Midbrain (tissue), 1 donor: ENCODE measurements around the gene RETN.

ENCODE experiments used
- DNase-seq: peaks from one replicate; lab custom pipeline; 2025; lab: John Stamatoyannopoulos, UW

The RETN gene, protein sequence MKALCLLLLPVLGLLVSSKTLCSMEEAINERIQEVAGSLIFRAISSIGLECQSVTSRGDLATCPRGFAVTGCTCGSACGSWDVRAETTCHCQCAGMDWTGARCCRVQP

DNA sequence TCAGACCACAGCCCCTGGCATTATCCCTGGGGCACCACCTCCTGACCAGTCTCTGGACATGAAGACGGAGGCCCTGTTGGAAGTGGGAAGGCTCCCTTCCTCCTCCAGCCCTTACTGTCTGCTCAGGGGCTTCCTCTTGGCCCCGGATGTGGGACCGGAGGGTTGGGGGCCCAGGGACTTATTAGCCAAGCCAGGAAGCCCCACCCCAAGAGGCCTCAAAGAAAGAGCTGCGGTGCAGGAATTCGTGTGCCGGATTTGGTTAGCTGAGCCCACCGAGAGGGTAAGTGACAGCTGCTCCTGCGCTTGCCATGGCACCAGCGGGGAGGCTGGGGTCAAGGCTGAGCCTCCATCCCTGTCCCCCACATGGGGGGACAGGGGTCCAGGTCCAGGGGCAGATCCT is at the start of gene RETN:
TSS of gene RETN (plus strand) at position 208 of the 400 bp plus-strand sequence. CDS start 278 bp downstream, outside the sequence.
- DNase-seq: no peak

DNA sequence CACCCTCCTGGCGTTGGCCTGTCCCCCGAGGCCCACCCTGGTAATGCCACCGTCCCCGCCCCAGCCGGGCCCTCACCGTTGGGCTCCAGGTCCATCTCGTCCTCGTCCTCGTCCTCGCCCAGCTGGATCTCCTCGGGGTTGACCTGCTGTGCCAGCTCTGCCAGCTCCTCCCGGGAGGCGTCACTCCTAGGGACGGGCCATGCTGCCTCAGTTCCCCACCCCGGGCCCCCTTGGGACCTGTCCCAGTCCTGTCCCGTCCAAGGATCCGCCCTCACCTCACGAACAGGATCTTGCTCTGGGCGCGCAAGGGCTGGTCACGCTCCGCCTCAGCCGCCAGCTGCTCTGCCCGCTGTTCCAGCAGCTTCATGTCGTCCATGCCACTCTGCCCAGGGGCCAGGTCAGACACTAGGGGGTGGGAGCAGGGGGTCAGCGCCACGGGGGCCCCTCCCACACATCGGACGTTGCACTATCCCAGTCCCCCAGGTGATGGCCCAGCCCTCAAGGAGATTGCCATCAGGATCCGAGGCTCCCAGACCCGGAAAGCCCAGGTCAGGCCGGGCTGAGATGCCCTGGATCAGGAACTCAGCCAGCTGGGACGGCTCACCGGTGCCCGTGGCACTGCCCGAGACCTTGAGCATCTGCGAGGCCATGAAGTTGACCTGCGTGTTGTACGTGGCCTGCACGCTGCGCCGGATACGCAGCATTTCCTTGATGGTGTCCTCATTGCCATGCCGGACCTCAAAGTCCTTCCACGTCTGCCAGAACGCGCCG is 49.0 kb upstream of the RETN start:
- DNase-seq: no peak

DNA sequence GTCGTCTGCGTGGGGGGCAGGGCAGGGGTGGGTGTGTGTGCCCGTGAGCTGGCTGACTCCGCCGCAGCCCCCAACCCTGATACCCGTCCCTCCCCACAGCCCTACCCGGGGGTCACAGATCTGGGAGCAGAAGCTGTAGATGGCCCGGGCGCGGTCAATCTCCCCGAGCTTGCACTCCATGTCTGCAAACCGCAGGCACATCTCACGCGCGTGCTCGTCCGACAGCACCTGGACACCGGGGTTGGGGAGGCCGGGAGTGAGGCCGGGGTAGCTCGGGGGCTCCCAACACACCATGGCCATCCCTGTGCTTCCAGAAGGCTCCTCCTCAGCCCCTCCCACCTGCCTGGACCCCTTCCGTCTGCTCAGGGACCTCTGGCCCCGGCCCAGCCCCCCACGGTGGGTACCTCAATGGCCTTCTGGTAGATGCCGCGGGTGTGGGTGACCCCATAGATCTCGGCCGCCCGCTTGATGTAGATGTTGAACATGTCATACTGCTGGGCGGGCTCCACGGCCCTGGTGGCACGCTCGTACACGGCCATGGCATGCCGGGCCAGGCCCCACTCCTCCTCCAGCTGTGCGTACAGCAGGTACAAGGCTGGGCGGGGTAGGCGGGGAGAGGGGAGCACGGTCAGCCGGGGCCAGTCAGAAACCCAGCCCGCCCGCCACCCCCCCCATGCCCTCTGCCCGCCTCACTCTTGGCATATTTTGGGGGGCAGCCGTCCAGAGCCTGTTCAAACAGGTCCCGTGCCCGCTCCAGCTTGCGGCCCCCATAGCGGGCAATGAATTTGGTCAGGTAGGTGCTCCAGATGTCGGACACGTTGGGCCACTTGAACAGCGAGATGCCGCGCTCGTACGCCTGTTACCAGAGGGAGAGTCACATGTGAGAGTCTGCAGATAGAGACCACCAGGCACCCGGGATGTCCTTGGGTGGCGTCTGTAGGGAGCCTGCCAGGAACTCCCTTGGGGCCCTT is 48.1 kb upstream of the RETN start:
- no peak for DNase-seq

DNA sequence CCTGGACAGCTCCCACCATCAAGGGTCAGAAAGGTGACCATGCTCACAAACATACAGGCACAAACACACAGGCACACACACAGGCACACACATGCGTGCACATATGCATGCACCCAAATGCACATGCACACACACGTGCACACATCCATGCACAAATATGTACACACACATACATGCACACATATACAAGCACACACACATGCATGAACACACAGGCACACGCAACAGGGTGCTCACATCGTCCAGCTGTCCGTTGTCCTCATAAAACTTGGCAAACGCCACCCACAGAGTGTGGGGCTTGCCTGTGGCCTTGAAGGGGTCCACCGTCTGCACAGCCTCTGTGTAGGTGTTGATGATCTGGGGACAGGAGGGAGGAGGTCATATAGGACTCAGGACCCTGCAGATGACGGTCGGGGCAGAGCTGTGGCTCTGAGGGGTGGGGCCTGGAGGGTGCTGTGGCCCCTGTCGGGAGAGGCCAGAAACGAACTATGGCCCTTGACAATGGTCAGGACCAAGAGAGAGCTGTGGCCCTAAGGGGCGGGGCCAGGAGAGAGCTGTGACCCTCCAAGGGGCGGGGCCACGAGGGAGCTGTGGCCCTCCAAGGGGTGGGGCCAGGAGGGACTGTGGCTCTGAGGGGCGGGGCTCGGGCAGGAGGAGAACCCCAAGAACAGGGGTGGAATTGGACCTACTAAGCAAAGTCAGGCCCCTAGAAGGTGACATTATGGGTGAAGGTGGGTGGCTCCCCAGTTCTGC is 45.7 kb upstream of the RETN start:
- DNase-seq: no peak

DNA sequence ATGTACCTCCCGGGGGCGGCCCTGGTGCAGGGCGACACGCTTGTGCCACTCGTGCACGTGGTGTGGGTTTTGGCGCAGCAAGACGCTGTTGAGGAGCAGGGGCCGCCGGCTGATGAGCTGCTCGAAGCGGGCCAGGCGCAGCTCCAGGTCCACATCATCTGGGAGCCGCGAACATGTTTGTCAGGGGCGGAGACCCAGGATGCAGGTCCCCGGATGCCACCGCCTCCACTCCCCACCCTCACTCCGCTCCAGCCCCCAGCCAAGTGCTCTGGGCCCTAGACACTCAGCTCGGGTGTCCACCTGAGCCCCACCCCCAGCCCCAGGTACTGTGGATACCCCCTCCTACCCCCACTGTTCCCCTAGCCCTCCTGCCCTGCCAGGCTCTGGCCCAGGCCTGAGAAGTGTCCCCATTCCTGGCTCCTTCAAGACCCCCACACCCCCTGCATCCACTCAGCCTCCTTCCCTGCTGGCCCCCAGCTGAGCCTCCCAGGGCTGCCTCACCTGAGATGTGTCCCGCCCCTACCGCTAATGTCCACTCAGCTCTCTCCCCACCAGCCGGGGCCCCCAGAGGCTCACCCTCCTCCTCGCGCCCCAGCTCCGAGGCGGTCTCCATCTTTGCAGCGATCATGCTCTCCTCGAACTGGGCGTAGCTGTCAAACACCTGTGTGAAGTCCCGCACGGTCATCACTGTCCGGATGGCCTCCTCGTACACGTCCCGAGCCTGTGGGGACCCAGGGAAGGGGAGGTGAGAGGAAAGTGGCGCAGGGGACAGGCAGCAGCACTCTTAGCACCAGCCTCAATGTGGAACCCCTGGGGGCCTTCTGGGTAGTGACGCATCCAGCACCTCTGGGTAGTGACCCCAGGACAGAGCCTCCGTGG is 44.9 kb upstream of the RETN start:
- no peak for DNase-seq

DNA sequence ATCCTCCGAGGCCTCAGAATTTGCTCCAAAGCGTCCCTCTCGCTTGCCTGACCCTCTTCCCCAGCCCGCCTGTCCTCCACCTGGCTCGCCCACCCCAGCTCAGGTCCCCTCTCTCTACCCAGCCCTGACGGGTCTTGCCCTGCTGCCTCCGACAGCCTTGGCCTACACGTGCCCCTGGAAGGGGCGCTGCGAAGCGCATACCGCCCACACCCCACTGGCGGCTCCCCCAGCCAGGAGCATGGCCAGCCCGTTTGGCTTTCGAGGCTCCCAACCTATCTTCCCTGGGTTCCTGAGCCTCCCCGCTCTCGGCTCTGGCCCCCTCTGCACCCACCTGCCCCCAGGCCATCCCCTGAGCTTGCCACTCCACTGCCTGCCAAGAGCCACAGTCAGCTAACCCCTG is 44.0 kb upstream of the RETN start:
- DNase-seq: no peak

DNA sequence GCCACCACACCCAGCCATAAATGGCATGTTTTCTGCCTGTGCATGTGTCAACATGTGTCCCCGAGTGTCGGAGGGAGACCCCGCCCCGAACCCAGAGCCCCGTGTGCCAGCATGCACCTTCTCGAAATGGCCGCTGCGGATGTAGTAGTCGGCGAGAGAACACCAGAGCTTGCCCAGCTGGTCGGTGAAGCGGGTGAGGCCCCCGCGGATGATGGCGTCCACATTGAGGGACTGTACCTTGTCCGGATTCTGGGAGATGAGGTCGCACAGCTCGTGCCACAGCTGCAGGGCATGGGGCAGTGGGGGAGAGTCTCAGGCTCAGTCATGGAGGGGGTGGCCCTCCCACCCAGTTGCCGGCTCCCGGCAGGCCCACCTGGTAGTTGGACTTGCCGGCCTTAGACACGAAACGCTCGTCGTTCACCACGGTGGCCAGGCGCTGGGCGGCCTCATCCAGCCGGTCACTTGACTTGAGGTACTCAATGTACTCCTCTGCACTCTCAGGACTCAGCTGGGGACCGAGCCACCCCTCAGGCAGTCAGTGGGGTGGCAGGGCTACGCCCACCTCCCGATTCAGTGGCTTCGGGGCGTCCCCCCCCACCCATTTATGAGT is 43.0 kb upstream of the RETN start:
- DNase-seq: no peak

DNA sequence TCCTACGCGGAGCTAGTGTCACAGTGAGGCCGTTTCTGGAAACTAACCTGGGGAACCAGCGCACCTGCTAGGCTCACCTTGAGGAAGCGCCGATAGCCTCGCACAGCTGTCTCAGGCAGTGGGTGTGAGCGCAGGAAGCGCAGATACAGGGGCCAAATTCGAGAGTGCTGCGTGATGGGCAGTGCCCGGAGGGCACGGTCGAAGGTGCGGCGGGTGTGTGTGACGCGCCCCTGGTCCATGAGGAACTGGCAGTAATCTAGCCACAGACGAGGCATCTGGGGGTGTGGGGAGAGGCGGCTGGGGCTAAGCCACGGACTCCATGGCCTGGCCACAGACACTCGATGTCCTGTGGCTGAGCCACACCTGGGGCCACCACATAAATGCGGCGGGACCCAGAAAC is 41.7 kb upstream of the RETN start:
- no peak for DNase-seq

DNA sequence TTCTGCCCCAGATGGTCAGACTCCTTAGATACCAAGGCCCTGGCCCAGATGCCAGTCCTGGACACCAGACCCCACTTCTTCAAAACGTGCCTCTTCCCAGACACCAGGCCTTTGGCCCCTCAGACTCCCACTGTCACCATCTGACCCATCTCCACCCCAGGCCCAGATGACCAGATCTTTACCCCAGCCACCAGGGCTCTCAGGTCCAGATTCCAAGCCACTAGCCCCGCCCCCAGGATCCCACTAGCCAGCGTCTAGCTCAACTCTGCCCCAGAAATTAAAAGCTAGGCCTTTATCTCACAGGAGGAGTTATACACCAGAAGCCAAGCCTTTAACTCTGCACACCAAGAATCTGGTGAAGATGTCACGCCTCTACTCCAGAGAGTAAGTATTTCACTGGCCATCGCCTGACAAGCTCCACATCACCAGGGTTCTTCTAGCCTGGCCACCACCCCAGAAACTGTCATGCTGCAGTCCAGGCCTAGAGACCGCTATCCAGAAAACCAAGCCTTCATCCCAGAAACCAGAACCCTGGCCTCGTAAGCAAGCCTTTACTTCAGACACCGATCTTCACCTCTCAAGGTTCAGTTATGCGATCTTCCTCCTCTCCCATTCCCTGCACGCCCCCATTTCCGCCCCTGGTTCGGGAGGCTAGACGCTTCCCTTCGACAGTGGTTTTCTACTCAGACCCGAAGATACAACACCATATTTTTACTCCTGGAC is 40.1 kb upstream of the RETN start:
- DNase-seq: no peak

DNA sequence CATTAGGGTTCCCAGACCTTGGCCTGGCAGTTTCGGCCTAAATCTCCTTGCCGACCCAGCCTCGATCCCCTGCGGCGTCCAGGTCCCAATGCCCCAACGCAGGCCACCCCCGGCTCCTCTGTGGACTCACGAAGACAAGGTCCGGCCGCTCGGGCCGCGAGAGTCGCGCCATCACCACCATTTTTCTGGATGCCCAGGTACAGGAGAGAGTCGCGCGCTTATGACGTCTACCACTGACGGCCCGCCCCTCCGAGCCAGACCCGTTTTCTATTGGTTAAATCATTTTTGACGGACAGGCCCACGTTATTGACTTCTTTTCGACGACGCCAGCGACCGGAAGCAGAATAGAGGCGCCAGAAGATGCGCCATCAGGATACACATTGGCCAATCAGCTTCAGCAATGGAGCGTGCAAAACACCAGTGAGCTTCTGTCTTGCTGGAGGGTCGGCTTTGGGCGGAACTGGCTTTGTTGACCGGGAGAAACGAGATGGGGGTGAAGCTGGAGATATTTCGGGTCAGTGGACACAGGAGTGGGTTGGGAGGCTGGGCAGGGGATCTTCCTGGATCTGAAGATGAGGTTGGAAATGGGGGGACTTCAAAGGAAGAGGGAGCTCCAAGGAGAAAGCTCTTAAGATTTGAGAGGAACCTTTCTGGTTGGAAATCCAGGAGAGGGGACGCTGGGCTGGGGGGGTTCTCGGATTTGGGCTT is 39.3 kb upstream of the RETN start, which contains the start of the genes PET100 and XAB2:
TSS of gene PET100 (plus strand) at position 447 of the 708 bp plus-strand sequence. CDS start at position 488, 41 bp downstream.
TSS of gene XAB2 (minus strand) at position 199 of the 708 bp plus-strand sequence. CDS start at position 181, 18 bp downstream.
- peak; percentile 99 for DNase-seq

DNA sequence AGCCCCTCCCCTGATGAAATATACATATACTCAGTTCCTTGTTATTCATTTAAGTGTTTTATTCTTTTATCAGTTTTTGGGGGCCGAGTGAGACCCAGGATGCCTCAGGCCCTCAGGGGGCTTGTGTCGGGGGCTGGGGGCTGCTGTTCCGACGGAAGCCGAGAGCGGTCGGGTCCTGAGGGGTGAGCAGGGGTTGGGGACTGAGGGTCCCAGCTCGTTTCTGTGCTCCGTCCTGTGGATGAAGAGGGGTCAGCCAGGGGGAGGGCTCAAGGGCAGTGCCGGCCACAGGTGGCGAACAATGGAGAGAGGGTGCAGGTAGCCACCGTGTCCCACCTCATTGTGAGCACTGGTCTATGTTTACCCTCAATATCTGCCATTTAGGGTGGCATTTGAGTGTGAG is 37.3 kb upstream of the RETN start:
- no peak for DNase-seq

DNA sequence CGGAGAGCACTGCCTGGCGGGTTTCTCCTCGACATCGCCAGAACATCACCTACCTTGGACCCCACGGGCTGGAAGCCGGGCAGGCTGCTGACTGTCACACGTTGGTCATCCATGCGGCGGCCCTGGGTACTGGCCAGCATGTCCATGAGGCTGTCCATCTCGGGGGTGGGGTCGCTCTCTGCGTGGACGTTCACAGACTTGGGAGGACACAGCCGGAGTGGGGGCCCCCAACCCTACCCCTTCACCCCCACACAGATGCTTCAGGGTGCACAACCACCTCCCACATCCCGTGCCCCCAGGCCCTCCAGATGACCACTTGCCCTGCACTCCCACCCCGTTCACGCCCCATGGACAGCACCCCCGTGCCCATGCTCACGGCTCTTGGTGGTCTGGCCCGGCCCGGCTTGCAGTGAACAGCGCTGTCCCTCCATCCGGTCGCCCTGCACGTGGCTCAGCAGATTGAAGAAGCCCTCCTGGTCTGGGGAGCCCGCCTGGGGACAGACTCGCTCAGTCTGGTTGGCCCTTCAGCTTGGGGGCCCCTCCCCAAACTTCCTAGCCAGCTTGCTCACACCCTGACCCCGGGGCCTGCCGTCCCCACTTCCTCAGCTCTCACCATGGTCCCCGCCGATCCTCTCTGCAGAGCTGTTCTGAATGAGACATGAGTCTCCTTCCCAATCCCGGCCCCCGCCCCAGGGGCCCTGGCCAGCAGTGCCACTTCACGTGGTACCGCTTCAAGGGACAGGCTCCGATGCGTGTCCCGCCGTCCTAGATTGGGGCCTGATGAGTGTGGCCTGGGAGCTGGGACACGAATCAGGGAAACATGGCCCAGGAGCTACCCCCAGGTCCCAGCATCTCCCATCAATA is 36.3 kb upstream of the RETN start:
- DNase-seq: no peak

DNA sequence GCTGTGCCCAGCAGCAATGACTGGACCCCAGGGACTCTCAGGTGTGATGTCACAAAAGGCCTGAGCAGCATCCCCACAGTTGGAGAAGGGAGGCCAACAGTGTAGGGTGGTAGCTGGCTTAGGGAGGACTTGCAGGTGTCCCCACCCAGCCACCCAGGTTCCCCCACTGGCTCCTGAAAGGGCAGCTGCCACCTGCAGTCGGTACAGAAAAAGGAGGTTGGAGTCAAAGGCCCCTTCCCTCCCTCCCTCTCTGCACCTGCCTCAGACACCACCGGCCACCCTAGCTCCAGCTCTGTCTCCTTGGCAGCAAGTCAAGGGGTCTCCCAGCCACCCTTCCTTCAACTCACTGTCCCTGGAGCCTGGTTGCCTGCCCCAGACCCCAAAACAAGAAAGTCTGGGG is 35.2 kb upstream of the RETN start, which contains the start of gene PCP2:
TSS of gene PCP2 (minus strand) at position 22 of the 400 bp plus-strand sequence. CDS start 262 bp downstream, outside the sequence.
- DNase-seq: no peak

DNA sequence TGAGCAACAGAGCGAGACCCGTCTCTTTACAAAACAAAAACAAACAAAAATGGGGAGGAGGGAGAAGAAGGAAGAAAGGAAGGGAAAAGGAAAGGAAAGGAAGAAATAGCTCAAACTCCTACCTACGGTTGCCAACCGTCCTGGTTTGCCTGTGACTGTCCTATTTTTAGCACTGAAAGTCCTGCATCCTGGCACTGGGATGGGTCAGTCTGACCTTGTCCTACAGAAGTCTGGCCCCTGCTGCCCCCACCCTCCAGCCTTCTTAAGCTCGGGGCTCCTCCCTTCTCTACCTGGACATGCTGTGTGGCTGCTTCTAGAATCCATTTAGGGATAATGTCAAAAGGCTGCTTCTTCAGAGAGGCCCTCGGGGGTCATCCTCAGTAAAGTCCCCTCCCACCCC is 33.2 kb upstream of the RETN start:
- no peak for DNase-seq

DNA sequence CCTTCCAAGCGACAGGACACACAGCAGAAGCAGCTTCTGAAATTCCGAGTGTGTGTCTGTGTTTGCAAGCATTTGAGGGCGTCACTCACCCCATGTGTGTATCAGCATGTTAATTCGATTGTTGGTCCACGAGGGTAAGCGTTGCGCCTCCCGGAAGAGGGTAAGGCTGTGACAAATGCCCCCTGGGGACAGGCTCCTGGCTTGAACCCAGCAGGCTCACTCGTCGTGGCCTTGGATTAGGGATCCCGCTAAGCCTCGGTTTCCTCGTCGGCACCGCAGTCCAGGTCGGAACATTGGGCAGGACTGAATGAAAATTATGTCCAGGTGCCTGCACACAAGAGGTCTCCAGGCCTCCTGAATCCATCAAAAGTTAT is 32.5 kb upstream of the RETN start:
- no peak for DNase-seq

DNA sequence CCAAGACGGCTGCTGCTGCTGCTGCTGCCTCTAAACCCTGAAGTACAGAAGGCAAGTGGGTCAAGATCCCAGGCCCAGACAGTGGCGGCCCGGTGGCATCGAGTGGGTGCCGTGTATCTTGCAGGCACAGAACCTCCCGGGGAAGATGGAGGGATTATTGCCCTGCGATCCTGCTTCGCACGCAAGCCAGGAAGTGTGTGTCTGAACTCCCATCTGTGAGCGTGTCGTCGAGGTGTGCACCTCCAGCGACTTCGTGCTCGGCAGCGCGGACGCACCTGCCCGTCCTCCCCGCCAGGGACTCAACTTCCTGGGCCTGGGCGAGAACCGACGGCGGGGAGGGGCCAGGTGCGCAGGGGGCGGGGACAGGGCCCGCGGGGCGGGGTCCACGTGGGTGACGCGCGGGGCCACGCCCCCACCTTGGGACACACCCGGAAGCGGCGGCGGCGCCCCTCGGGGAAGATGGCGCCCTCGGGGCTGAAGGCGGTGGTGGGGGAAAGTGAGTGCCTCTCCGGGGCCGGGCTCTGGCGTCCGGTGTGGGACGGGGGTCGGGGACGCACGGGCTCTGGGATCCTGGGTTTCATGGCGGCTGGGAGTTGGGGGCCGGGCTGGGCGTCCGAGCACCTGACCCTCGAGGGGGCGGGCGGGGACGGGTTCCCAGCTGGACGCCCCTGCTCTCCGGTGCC is 32.0 kb upstream of the RETN start, which contains the start of gene STXBP2:
TSS of gene STXBP2 (plus strand) at position 420 of the 683 bp plus-strand sequence. CDS start at position 460, 40 bp downstream.
- DNase-seq: no peak
